Astrocyte (in vitro differentiated cells and primary cell): ENCODE measurements around the gene AZU1. TPM values are rescaled to one million over a fixed set of nuclear protein-coding genes. Genes with fewer than 3 reads are reported as not detected.

ENCODE experiments used
- DNase-seq: peaks from one replicate; pipeline ENCODE4 v3.0.0-alpha.2; 2010; ENCODE audit warnings: low read depth
- FAIRE-seq: peaks from 2 replicates; lab custom pipeline; 2011; peaks lifted over from hg19 to GRCh38; lab: Jason Lieb, UNC
- H2AFZ ChIP-seq: 2 replicates; pipeline ENCODE4 v1.6.0; 2012; ENCODE audit warnings: low read depth, low read length, inconsistent platforms
- H3K27ac ChIP-seq: 2 replicates; pipeline ENCODE4 v1.5.1; 2011; ENCODE audit warnings: low read depth, low read length, inconsistent platforms
- H3K27me3 ChIP-seq: 2 replicates; pipeline ENCODE4 v1.6.0; 2011; ENCODE audit warnings: low read length, inconsistent platforms; ENCODE audit not compliant: insufficient read depth
- H3K36me3 ChIP-seq: 2 replicates; pipeline ENCODE4 v1.5.1; 2011; ENCODE audit warnings: low read length, inconsistent platforms; ENCODE audit not compliant: insufficient read depth
- H3K4me1 ChIP-seq: 2 replicates; pipeline ENCODE4 v1.5.1; 2011; ENCODE audit warnings: low read length, inconsistent platforms; ENCODE audit not compliant: insufficient read depth
- H3K4me2 ChIP-seq: 2 replicates; pipeline ENCODE4 v1.6.0; 2012; ENCODE audit warnings: low read length, inconsistent platforms
- H3K4me3 ChIP-seq: 2 replicates; pipeline ENCODE4 v1.5.1; 2011; ENCODE audit warnings: low read depth, mild to moderate bottlenecking, low read length, inconsistent platforms; ENCODE audit not compliant: insufficient read depth
- H3K79me2 ChIP-seq: 2 replicates; pipeline ENCODE4 v1.6.0; 2012; ENCODE audit warnings: mild to moderate bottlenecking, low read length, inconsistent platforms; ENCODE audit not compliant: insufficient read depth
- H3K9ac ChIP-seq: 2 replicates; pipeline ENCODE4 v1.6.0; 2012; ENCODE audit warnings: mild to moderate bottlenecking, low read length, inconsistent platforms
- H3K9me3 ChIP-seq: 2 replicates; pipeline ENCODE4 v1.5.1; 2012; ENCODE audit warnings: low read depth, mild to moderate bottlenecking, low read length, inconsistent platforms; ENCODE audit not compliant: insufficient read depth
- H4K20me1 ChIP-seq: 2 replicates; pipeline ENCODE4 v1.6.0; 2012; ENCODE audit warnings: low read length, inconsistent platforms; ENCODE audit not compliant: insufficient read depth
- H3K27ac Mint-ChIP-seq: one replicate; pipeline ENCODE4 v1.8.0; 2021; ENCODE audit warnings: mild to moderate bottlenecking, mixed read lengths; ENCODE audit not compliant: unreplicated experiment
- H3K27me3 Mint-ChIP-seq: one replicate; pipeline ENCODE4 v1.8.0; 2021; ENCODE audit warnings: low read depth, mixed read lengths; ENCODE audit not compliant: unreplicated experiment
- H3K36me3 Mint-ChIP-seq: one replicate; pipeline ENCODE4 v1.8.0; 2021; ENCODE audit warnings: low read depth, mixed read lengths; ENCODE audit not compliant: unreplicated experiment
- H3K4me1 Mint-ChIP-seq: one replicate; pipeline ENCODE4 v1.8.0; 2021; ENCODE audit warnings: low read depth, mixed read lengths; ENCODE audit not compliant: unreplicated experiment
- H3K4me3 Mint-ChIP-seq: one replicate; pipeline ENCODE4 v1.8.0; 2021; ENCODE audit warnings: mild to moderate bottlenecking, moderate library complexity, mixed read lengths; ENCODE audit not compliant: unreplicated experiment
- H3K9me3 Mint-ChIP-seq: one replicate; pipeline ENCODE4 v1.8.0; 2021; ENCODE audit warnings: mild to moderate bottlenecking, mixed read lengths; ENCODE audit not compliant: unreplicated experiment
- CTCF ChIP-seq: IDR thresholded peaks from 2 replicates; pipeline ENCODE4 v1.5.1; 2011; ENCODE audit warnings: low read depth, mild to moderate bottlenecking, inconsistent platforms, low read length, moderate library complexity; ENCODE audit not compliant: insufficient read depth
- EZH2 ChIP-seq: IDR thresholded peaks from 2 replicates; pipeline ENCODE4 v1.6.1; 2012; ENCODE audit warnings: mild to moderate bottlenecking, low read length, inconsistent platforms; ENCODE audit not compliant: insufficient read depth
- total RNA-seq: library from RNA; stranded (reverse); gene quantifications from 2 replicates; pipeline ENCODE4 v1.2.1, GENCODE V29; 2021

AZU1 gene
- total RNA-seq, 1 donor from 2014 or later = 1.00 TPM

GRCh38 chr19:862581-863314 lies 35.1 kb downstream of the AZU1 start:
- Histone ChIP-seq H2AFZ (no peak overlapping the region), H4K20me1 (peaks cover 3% of the 10 kb centered on the region), H3K79me2 (no peaks in the 10 kb centered on the region), H3K36me3 (no peaks in the 10 kb centered on the region), H3K27me3 (peaks cover 3% of the 10 kb centered on the region), H3K4me2 (peak overlapping the region; percentile 30), H3K9ac (no peak overlapping the region), H3K9me3 (no peaks in the 10 kb centered on the region), H3K4me3 (no peak overlapping the region), H3K4me1 (no peaks in the 10 kb centered on the region), H3K27ac (no peak overlapping the region)
- H3K27me3 Mint-ChIP-seq = peaks cover 10% of the 10 kb centered on the region
- no peak for TF ChIP-seq EZH2
- no peak for TF ChIP-seq CTCF
- no peaks in the 10 kb centered on the region for H3K9me3 Mint-ChIP-seq
- H3K4me3 Mint-ChIP-seq = no peak overlapping the region
- FAIRE-seq (no peak), DNase-seq (no peak)
- peaks cover 4% of the 10 kb centered on the region for H3K36me3 Mint-ChIP-seq
- H3K4me1 Mint-ChIP-seq = no peaks in the 10 kb centered on the region
- H3K27ac Mint-ChIP-seq = no peak overlapping the region

- Histone ChIP-seq H3K4me3 (no peak overlapping the region), H3K9me3 (no peaks in the 10 kb centered on the region), H3K79me2 (no peaks in the 10 kb centered on the region), H3K27ac (no peak overlapping the region), H3K4me2 (no peak overlapping the region), H4K20me1 (peaks cover 3% of the 10 kb centered on the region), H3K4me1 (no peaks in the 10 kb centered on the region), H2AFZ (no peak overlapping the region), H3K36me3 (no peaks in the 10 kb centered on the region), H3K9ac (no peak overlapping the region), H3K27me3 (peaks cover 3% of the 10 kb centered on the region)
- TF ChIP-seq EZH2 = no peak
- TF ChIP-seq CTCF = no peak
- Mint-ChIP-seq H3K36me3 (peaks cover 4% of the 10 kb centered on the region), H3K27me3 (peaks cover 9% of the 10 kb centered on the region), H3K4me3 (no peak overlapping the region), H3K9me3 (no peaks in the 10 kb centered on the region), H3K4me1 (no peaks in the 10 kb centered on the region), H3K27ac (peak overlapping the region; percentile 34)
- no peak for DNase-seq
- FAIRE-seq = no peak
These were observed 35.6 kb downstream of the AZU1 start for GRCh38 chr19:863315-863620.

- no peak overlapping the region for H3K9ac ChIP-seq
- Mint-ChIP-seq H3K27me3 (no peaks in the 10 kb centered on the region), H3K27ac (no peak overlapping the region), H3K4me3 (no peak overlapping the region), H3K36me3 (peaks cover 9% of the 10 kb centered on the region), H3K9me3 (no peaks in the 10 kb centered on the region), H3K4me1 (peaks cover 2% of the 10 kb centered on the region)
- DNase-seq (no peak), FAIRE-seq (no peak)
- no peak overlapping the region for H3K27ac ChIP-seq
- H3K27me3 ChIP-seq = no peaks in the 10 kb centered on the region
- no peaks in the 10 kb centered on the region for H3K9me3 ChIP-seq
- H3K79me2 ChIP-seq = no peaks in the 10 kb centered on the region
- H3K4me3 ChIP-seq = no peak overlapping the region
- H3K4me2 ChIP-seq = no peak overlapping the region
- peaks cover 26% of the 10 kb centered on the region for H4K20me1 ChIP-seq
- H3K36me3 ChIP-seq = no peaks in the 10 kb centered on the region
- TF ChIP-seq CTCF = no peak
- no peak for TF ChIP-seq EZH2
- H2AFZ ChIP-seq = no peak overlapping the region
- H3K4me1 ChIP-seq = peaks cover 19% of the 10 kb centered on the region
These were observed 39.2 kb downstream of the AZU1 start for GRCh38 chr19:866769-867300.
